Measurements from ENCODE around the gene TBC1D7. TPM values are rescaled to one million over a fixed set of nuclear protein-coding genes. Genes with fewer than 3 reads are reported as not detected.
A peak's percentile ranks its signal among the peaks of the same experiment; 100 is the strongest.

Gene TBC1D7
- total and polyA plus RNA-seq, 8 donors = 18.3 to 38.8 (median 33.6) TPM

DNA sequence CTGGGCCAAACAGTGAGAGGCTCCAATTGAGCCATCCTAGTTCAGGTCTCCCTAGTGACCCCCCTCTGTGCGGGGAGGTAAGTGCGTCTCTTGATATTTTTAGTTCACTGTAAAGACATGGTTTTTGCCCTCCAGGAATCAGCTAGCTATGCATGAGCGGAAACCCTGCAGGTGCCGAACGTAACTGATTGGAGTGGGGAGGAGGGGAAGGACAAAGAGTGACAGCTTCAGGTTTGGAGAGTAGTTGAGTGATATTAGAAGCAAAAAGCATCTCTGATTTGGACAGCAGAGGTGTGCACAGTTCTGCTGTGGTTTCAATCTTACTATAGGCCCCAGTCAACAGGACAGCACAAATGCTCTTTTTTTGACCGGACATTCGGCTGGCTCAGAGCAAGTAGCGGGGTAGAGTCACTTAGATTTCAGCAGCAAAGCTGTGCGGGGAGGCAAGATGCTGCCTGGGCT is 31.8 kb downstream of the TBC1D7 start:
- TF ChIP-seq, protein P1, sequence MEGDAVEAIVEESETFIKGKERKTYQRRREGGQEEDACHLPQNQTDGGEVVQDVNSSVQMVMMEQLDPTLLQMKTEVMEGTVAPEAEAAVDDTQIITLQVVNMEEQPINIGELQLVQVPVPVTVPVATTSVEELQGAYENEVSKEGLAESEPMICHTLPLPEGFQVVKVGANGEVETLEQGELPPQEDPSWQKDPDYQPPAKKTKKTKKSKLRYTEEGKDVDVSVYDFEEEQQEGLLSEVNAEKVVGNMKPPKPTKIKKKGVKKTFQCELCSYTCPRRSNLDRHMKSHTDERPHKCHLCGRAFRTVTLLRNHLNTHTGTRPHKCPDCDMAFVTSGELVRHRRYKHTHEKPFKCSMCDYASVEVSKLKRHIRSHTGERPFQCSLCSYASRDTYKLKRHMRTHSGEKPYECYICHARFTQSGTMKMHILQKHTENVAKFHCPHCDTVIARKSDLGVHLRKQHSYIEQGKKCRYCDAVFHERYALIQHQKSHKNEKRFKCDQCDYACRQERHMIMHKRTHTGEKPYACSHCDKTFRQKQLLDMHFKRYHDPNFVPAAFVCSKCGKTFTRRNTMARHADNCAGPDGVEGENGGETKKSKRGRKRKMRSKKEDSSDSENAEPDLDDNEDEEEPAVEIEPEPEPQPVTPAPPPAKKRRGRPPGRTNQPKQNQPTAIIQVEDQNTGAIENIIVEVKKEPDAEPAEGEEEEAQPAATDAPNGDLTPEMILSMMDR (IDR thresholded peaks at IDR 0.05) = no peak

DNA sequence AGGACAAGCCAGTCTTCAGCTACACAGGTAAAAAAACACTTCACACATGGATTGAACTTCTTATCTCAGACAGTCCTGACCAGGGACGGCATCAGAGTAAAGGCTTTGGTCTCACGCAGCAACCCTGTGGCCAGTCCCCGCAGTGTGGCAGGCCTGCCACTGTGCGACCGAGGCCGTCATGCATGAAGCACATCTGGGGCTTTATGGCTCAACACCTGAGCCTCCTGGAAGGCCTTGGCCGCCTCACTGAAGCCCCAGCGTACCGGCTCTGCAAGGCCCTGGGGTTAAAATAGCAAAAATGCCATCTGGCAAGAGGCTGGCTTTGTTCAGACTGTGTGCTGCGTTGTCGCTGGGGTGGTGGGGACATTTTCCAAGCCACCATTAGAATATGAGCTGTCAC is 32.8 kb downstream of the TBC1D7 start:
- Histone ChIP-seq H3K9me3 (no peaks in the 10 kb centered on the region), H3K27ac (peak overlapping the region in 1 of 2 donors; percentile 55), H3K36me3 (peaks cover 0 to 59% of the 10 kb centered on the region in 2 donors), H3K4me3 (no peak overlapping the region), H3K4me1 (peaks cover 0 to 8% of the 10 kb centered on the region in 2 donors), H3K27me3 (no peaks in the 10 kb centered on the region)
- TF ChIP-seq, protein P1 (IDR thresholded peaks at IDR 0.05) = no peak
- no peak for DNase-seq
- intact Hi-C loops (cut with DNase I) = no loop called here
- ATAC-seq = no peak

More for the DNA sequence above, 31.8 kb downstream of the TBC1D7 start:
- ATAC-seq (no peak), DNase-seq (no peak)
- intact Hi-C loops (cut with DNase I) = no loop called here
- Histone ChIP-seq H3K4me1 (peaks cover 0 to 8% of the 10 kb centered on the region in 2 donors), H3K27ac (no peak overlapping the region), H3K4me3 (no peak overlapping the region), H3K9me3 (no peaks in the 10 kb centered on the region), H3K36me3 (peaks cover 0 to 61% of the 10 kb centered on the region in 2 donors), H3K27me3 (no peaks in the 10 kb centered on the region)

DNA sequence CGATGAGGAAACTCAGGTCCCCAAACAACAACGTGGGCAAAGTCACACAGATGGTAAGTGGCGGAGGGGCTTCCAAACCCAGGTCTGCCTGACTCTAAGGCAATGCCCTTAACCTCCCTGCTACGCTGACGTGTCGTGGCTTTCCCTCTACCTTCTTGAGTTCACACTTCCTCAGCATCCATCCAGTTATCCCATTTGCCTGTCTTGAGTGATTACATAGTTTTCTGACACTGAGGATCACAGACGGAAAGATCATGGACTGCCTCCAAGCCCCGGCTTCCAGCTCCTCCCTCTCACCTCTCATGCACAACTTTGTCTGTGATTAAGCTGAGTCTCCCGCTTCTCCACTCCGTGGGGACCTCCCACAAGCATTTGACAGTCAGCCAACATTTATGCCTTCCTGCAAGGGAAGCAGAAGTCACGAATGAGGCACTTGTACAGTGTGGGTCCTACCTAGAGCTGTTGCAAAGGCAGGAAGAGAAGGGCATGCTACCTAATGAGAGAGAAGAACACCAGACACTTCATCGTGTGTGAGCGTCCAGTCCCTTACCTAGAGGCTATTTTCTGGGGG is 33.8 kb downstream of the TBC1D7 start:
- intact Hi-C loops (cut with DNase I) = no loop called here
- TF ChIP-seq, protein P1 (IDR thresholded peaks at IDR 0.05) = no peak
- no peaks in the 10 kb centered on the region for H3K27me3 ChIP-seq

DNA sequence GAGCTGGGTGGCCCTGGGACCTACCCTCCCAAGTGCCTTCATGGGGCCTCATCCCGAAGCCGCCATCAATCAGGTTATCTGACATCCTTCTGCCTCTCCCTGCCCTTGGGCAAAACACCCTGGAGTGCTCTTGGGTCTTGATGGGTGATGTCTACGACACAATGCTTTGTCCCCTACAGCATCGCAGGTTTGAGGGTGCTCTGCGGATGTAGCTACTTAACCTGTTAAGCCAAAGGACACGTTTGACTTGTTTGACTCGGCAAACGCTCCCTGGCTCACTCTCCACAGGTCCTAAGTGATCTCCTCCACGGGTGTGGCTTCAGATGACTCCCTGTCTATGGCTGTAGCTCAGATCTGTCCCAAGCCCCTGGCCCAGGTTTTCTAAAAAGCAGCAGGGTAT is 35.6 kb downstream of the TBC1D7 start:
- H3K27ac ChIP-seq = no peak overlapping the region
- H3K9me3 ChIP-seq = no peaks in the 10 kb centered on the region
- H3K27me3 ChIP-seq = no peaks in the 10 kb centered on the region
- DNase-seq (no peak), ATAC-seq (no peak)
- TF ChIP-seq, protein P1 (IDR thresholded peaks at IDR 0.05) = no peak
- peaks cover 0 to 74% of the 10 kb centered on the region in 2 donors for H3K36me3 ChIP-seq
- H3K4me1 ChIP-seq = peaks cover 0 to 8% of the 10 kb centered on the region in 2 donors
- no peak overlapping the region for H3K4me3 ChIP-seq
- intact Hi-C loops (cut with DNase I) = no loop called here

More for the DNA sequence above, 33.8 kb downstream of the TBC1D7 start:
- Histone ChIP-seq H3K9me3 (no peaks in the 10 kb centered on the region), H3K36me3 (peaks cover 0 to 59% of the 10 kb centered on the region in 2 donors), H3K4me1 (peaks cover 0 to 8% of the 10 kb centered on the region in 2 donors), H3K27ac (peak overlapping the region in 1 of 2 donors; percentile 55), H3K4me3 (no peak overlapping the region)
- DNase-seq (no peak), ATAC-seq (no peak)

DNA sequence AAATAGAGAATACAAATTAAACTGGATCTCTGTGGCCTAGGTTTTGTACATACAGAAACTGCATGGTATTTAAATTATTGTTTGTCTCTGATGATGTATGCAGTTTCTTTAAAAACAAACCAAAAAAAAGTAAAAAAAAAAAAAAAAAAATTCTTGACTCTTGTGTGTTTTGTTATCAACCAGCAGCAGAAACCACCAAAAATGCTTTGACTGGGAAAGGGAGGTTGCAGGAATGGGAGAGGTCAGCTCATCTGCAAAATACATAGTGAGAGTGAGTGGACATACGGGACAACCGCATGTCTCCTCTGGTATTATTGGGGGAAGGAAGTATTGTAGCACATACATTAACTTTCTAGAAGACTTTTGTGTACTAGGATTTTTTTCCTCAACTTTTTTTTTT is 38.0 kb downstream of the TBC1D7 start:
- TF ChIP-seq, protein P1 (IDR thresholded peaks at IDR 0.05) = no peak
- intact Hi-C loops (cut with DNase I) = no loop called here
- H3K36me3 ChIP-seq = peaks cover 0 to 92% of the 10 kb centered on the region in 2 donors
- H3K27me3 ChIP-seq = no peaks in the 10 kb centered on the region
- DNase-seq (no peak), ATAC-seq (no peak)
- H3K4me1 ChIP-seq = peaks cover 0 to 22% of the 10 kb centered on the region in 2 donors
- H3K4me3 ChIP-seq = no peak overlapping the region
- no peak overlapping the region for H3K27ac ChIP-seq
- H3K9me3 ChIP-seq = peaks cover 0 to 14% of the 10 kb centered on the region in 2 donors

Data from left lung (tissue), 10 donors.